Erythroblast (primary cell): ENCODE measurements around the gene TUFT1.

ENCODE experiments used
- GATA1 ChIP-seq: IDR thresholded peaks from 2 replicates; pipeline ENCODE4 v1.6.1; 2011; ENCODE audit warnings: low read depth, mild to moderate bottlenecking, control low read depth, low read length, moderate library complexity
- POLR2A ChIP-seq: IDR thresholded peaks from 2 replicates; pipeline ENCODE4 v1.6.1; 2011; ENCODE audit warnings: mild to moderate bottlenecking, low read length

DNA sequence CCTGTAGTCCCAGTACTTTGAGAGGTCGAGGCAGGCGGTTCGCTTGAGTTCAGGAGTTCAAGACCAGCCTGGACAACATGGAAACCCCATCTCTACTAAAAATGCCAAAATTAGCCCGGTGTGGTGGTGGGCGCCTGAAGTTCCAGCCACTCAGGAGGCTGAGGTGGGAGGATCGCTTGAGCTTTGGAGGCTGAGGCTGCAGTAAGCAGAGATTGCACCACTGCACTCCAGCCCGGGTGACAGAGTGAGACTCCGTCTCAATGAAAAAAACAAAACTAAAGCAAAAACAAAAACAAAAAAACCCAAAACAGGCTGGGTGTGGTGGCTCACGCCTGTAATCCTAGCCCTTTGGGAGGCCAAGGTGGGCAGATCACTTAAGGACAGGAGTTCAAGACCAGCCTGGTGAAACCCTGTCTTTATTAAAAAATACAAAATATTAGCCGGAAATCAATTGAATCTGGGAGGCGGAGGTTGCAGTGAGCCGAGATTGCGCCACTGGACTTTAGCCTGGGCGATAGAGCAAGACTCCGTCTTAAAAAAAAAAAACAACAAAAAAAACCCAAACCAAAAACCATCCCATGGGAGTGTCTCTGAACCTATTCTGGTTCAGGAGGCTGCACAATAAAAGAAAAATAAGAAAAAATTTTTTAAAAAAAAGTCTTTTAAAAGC, 30.6 kb upstream of the TUFT1 start:
- no peak for TF ChIP-seq POLR2A
- TF ChIP-seq GATA1: no peak
